ENCODE data around the gene BTN3A1.

GRCh38 chr6:26400626-26401025 is 1.4 kb upstream of the BTN3A1 start:
- TF ChIP-seq CREB5 (CRISPR knock-in tag; IDR thresholded peaks at IDR 0.05; ENCODE audit: low read depth) (no peak), ZFP30 (CRISPR knock-in tag; IDR thresholded peaks at IDR 0.05) (no peak), ESRRG (CRISPR knock-in tag; IDR thresholded peaks at IDR 0.05) (no peak), ZFP3 (CRISPR knock-in tag; IDR thresholded peaks at IDR 0.05) (no peak), CSRNP3 (CRISPR knock-in tag; IDR thresholded peaks at IDR 0.05) (no peak), CSDC2 (CRISPR knock-in tag; IDR thresholded peaks at IDR 0.05) (no peak), TOX (CRISPR knock-in tag; IDR thresholded peaks at IDR 0.05; ENCODE audit: borderline replicate concordance) (no peak), RARB (CRISPR knock-in tag; IDR thresholded peaks at IDR 0.05) (no peak), ZC3H10 (CRISPR knock-in tag; IDR thresholded peaks at IDR 0.05) (no peak), ARNTL (CRISPR knock-in tag; IDR thresholded peaks at IDR 0.05; ENCODE audit: borderline replicate concordance, low read depth) (no peak), GLIS3 (CRISPR knock-in tag; IDR thresholded peaks at IDR 0.05) (no peak), POU6F1 (CRISPR knock-in tag; IDR thresholded peaks at IDR 0.05; ENCODE audit: borderline replicate concordance, low read depth) (no peak), OSR1 (CRISPR knock-in tag; IDR thresholded peaks at IDR 0.05) (no peak)
- TF ChIP-seq, protein P1, sequence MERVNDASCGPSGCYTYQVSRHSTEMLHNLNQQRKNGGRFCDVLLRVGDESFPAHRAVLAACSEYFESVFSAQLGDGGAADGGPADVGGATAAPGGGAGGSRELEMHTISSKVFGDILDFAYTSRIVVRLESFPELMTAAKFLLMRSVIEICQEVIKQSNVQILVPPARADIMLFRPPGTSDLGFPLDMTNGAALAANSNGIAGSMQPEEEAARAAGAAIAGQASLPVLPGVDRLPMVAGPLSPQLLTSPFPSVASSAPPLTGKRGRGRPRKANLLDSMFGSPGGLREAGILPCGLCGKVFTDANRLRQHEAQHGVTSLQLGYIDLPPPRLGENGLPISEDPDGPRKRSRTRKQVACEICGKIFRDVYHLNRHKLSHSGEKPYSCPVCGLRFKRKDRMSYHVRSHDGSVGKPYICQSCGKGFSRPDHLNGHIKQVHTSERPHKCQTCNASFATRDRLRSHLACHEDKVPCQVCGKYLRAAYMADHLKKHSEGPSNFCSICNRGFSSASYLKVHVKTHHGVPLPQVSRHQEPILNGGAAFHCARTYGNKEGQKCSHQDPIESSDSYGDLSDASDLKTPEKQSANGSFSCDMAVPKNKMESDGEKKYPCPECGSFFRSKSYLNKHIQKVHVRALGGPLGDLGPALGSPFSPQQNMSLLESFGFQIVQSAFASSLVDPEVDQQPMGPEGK (CRISPR knock-in tag; IDR thresholded peaks at IDR 0.05; ENCODE audit: borderline replicate concordance) = no peak
